OCI-LY3 (cell line): ENCODE data around the gene DLX1.

ENCODE experiments used
- CTCF ChIP-seq: fragments of 200-600, 300-600 bp; sonication (generic); IDR thresholded peaks from 2 replicates; pipeline ENCODE4 v1.5.1; 2014; ENCODE audit warnings: antibody characterized with exemption, low read length, low read depth
- EZH2phosphoT487 ChIP-seq: fragments of 200-600 bp; shearing (Covaris generic); IDR thresholded peaks from 2 replicates; pipeline ENCODE4 v1.6.1; 2018; ENCODE audit warnings: antibody characterized with exemption, mixed run types, low read depth

GRCh38 chr2:172040311-172040710, 45.0 kb upstream of the DLX1 start:
- TF ChIP-seq CTCF (no peak), EZH2phosphoT487 (no peak)
